GM10266 (cell line): ENCODE measurements around the gene UBASH3A.

ENCODE experiments used
- DNase-seq: peaks from one replicate; pipeline ENCODE4 v3.0.0; 2012; ENCODE audit errors: extremely low spot score
- TF ChIP-seq, protein P1 (sequence below): IDR thresholded peaks from 2 replicates; pipeline ENCODE4 v1.5.1; 2012; ENCODE audit warnings: mild to moderate bottlenecking, low read depth; ENCODE audit not compliant: control insufficient read depth, insufficient read depth; ENCODE audit errors: missing control alignments

The UBASH3A gene

DNA sequence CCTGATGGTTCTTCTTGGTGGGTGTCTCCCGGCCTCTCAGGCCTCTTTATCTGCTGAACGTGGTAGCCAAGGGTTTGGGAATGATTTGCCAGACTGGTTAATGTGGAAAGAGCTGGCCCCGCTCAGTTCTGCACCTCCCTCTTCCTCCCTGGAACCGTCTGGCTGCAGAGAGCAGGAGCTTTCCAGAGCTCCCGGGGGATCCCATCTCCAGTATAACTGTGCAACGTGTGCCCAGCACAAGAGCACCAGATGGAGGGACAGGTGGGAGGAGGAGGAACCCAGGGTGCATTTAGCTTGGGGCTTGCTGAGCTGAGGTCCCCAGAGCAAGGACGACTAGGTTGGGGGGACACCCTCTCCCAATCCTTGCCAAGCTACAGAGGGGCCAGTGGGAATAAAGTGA lies 42.4 kb upstream of the UBASH3A start:
- DNase-seq: no peak
- TF ChIP-seq, protein P1, sequence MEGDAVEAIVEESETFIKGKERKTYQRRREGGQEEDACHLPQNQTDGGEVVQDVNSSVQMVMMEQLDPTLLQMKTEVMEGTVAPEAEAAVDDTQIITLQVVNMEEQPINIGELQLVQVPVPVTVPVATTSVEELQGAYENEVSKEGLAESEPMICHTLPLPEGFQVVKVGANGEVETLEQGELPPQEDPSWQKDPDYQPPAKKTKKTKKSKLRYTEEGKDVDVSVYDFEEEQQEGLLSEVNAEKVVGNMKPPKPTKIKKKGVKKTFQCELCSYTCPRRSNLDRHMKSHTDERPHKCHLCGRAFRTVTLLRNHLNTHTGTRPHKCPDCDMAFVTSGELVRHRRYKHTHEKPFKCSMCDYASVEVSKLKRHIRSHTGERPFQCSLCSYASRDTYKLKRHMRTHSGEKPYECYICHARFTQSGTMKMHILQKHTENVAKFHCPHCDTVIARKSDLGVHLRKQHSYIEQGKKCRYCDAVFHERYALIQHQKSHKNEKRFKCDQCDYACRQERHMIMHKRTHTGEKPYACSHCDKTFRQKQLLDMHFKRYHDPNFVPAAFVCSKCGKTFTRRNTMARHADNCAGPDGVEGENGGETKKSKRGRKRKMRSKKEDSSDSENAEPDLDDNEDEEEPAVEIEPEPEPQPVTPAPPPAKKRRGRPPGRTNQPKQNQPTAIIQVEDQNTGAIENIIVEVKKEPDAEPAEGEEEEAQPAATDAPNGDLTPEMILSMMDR: no peak

DNA sequence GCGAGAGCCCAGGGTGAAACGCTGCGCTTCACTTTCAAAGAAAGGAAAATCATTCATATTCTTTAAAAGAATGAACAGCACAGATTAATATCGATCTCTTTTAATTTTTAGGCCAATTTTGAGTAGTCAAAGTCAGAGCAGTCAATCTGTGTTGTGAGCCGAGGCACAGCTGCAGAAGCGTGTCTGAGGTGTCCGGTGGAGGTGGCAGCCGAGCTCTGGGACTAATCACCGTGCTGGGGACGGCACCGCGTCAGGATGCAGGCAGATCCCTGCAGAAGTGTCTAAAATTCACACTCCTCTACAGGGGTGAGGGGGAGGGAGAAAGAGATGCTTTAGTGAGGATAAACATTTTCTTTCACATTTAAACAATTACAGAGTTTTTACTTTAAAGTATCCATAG lies 41.5 kb upstream of the UBASH3A start:
- TF ChIP-seq, protein P1: no peak
- no peak for DNase-seq

DNA sequence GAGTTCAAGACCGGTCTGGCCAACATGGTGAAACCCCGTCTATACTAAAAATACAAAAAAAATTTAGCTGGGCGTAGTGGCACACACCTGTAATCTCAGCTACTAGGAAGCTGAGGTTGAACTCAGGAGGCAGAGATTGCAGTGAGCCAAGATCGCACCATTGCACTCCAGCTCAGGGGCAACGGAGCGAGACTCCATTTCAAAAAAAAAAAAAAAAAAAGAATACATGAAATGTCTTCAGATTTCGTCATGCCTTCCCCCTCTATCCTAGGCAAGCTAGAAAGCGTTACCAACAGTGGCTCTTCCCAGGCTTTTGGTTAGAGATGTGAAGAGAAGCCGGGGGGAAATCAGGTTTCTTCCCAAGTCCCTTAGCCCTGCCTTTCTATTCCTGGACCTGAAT lies 41.0 kb upstream of the UBASH3A start:
- no peak for DNase-seq
- TF ChIP-seq, protein P1: no peak

DNA sequence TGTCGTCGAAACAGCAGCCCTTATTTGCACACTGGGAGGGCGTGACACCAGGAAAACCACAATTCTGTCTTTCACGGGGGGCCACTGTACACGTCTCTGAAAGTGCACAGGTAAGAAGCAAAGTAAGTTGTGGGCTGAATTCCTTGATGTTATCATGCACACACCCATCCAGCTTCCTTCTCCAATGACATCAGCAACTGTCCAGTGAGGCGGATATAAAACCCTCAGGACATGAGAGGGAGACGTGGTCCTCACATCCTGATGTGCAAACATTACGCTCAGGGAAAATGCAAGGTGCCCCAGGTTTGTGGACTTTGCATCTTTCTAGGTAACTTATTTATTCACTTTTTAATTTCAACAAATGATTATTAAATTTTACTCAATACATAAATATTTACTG lies 40.4 kb upstream of the UBASH3A start:
- TF ChIP-seq, protein P1: no peak
- no peak for DNase-seq

DNA sequence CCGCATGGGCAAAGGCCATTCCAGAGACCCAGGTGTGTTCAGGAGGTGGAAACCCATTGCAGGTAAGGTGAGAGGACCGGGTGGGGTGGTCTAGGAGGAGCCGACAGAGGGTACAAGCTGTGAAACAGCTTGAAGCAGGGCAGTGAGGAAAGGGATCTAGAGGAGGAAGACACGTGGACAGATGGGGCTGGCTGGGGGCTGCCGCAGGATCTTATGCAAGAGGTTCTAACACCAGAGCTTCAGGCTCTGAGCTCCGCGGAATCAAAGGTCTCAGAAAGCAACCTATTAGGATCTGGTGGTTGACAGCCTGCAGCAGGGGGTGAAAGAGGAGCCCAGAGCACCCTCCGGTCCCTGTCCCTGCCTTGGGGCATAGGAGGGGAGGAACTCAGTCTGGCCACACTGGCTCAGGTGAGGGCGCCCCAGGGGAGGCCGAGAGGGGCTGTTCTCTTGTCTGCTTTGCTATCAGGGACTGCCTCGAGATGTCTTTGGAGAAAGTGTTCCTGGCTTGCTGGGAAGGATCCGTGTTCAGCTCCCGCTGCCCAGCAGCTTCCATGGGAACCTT lies 39.3 kb upstream of the UBASH3A start:
- TF ChIP-seq, protein P1: no peak

DNA sequence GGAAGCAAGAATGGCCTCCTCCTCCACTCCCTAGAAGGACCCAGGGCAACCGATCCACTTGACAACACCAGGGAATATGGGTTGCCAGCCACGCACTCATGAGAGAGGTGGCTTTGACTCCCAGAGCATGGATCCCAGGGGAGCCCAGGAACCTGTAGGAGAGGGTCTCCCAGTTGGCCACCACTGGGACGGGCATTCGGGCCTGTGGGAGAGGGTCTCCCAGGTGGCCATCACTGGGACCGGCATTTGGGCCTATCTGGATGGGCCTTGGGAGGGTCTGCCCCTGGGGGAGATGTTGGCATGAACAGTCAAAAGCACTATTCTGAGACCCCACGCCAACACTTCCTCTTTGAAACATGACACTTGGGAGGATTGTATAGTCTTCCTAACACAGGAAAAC lies 37.9 kb upstream of the UBASH3A start:
- TF ChIP-seq, protein P1: no peak
- no peak for DNase-seq

More for the DNA sequence above, 39.3 kb upstream of the UBASH3A start:
- no peak for DNase-seq

DNA sequence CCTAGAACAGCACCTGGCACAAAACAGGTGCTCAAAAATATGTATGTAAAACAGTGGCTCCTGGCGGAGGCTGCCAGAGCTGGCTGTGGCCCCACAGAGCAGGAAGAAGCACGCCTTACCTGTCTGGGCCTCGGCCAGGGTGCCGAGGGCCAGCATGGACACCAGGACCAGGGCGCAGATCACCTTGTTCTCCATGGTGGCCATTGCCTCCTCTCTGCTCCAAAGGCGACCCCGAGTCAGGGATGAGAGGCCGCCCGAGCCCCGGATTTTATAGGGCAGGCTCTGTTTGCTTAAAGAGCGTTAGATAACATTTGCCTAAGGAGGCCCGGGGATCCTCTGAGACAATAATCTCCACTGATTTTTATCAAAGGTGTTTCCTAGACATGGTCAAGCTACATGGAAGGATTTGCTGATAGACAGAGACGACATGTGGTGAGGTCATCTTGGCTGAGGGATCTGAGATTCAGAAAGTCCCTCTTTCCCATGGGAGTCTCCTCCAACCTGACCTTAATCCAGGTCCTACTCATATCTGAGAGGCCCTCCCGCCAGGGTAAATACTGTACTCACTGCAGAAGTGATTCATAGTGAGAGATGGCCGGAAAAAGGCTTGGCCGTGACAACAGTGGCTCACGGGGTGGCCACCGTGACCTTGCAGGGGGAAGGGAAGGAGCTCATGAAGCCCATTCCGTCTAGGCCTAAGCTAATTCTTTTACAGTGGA lies 37.3 kb upstream of the UBASH3A start, which contains the start of gene TFF1:
Gene TFF1 (minus strand): TSS at position 244 of the 719 bp plus-strand sequence. CDS start 40 bp downstream, at position 204.
- no peak for DNase-seq
- TF ChIP-seq, protein P1: no peak
